ENCODE results near the gene SLC35E4. TPM values are rescaled to one million over a fixed set of nuclear protein-coding genes. Genes with fewer than 3 reads are reported as not detected.

Gene SLC35E4
- total and polyA plus RNA-seq, 2 donors (not counting 1 experiment from before 2014, with no cell fraction given) = 0.39 to 3.4 TPM

DNA sequence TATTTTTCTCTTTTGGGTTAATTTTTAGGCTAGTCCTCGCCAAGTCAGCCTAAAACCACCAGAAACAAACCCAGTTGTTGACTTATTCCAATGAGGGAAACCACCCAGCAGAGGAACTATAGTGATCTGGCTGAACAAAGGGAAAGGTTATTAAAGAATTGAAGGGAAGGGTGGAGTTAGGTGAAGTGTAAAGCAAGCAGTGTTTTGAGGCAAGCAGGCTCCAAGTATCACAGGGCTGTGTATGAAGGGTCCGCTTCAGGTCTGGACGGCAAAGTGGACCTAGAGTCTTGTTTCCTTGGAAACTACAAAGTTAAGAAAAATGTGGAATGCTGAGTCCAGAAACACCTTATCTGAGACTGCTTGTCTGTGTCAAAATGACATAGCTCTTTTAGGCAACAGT is 31.8 kb upstream of the SLC35E4 start:
- Histone ChIP-seq H3K27ac (ENCODE audit: low read length in 2 of 2) (no peak overlapping the region), H3K79me2 (ENCODE audit: control insufficient read depth, insufficient read depth, low read length) (no peaks in the 10 kb centered on the region), H3K9ac (ENCODE audit: low read length) (no peak overlapping the region), H3K4me1 (ENCODE audit: control insufficient read depth in 2 of 2, insufficient read depth in 2 of 2, low read length in 2 of 2) (peaks cover 18 to 34% of the 10 kb centered on the region in 2 donors), H3K27me3 (replicated peaks in 1 of 4; ENCODE audit: control extremely low read depth in 1 of 4, control insufficient read depth in 3 of 4, insufficient read depth in 4 of 4, low read length in 3 of 4) (no peaks in the 10 kb centered on the region), H2AFZ (ENCODE audit: insufficient read depth, low read depth, low read length, poor library complexity, severe bottlenecking) (no peak overlapping the region), H3K4me3 (ENCODE audit: control extremely low read depth in 1 of 5, extremely low read depth in 1 of 5, insufficient read depth in 1 of 5, low read depth in 2 of 5, low read length in 4 of 5) (no peak overlapping the region), H3K9me3 (ENCODE audit: control extremely low read depth in 1 of 3, control insufficient read depth in 2 of 3, insufficient read depth in 1 of 3, low read length in 2 of 3) (no peaks in the 10 kb centered on the region), H3K36me3 (replicated peaks in 1 of 2; ENCODE audit: control extremely low read depth in 1 of 2, control insufficient read depth in 1 of 2, extremely low read depth in 1 of 2, insufficient read depth in 2 of 2, low read length in 1 of 2) (no peaks in the 10 kb centered on the region), H3K4me2 (replicated peaks; ENCODE audit: low read depth, low read length, poor library complexity, severe bottlenecking) (no peak overlapping the region), H4K20me1 (ENCODE audit: control insufficient read depth, insufficient read depth, low read length, poor library complexity, severe bottlenecking) (no peaks in the 10 kb centered on the region)
- intact Hi-C loops (cut with micrococcal nuclease) = no loop called here
- H3K27me3 Mint-ChIP-seq = peaks cover 6% of the 10 kb centered on the region
- CTCF ChIA-PET = interaction anchor here (1.5 kb wide), 1 partner anchor 31 kb away, joined by 5 read pairs; no protein-coding TSS in a partner anchor
- POLR2A ChIA-PET = no interaction called here
- no peak overlapping the region for H3K27ac Mint-ChIP-seq
- no peak for DNase-seq
- TF ChIP-seq, protein P1, sequence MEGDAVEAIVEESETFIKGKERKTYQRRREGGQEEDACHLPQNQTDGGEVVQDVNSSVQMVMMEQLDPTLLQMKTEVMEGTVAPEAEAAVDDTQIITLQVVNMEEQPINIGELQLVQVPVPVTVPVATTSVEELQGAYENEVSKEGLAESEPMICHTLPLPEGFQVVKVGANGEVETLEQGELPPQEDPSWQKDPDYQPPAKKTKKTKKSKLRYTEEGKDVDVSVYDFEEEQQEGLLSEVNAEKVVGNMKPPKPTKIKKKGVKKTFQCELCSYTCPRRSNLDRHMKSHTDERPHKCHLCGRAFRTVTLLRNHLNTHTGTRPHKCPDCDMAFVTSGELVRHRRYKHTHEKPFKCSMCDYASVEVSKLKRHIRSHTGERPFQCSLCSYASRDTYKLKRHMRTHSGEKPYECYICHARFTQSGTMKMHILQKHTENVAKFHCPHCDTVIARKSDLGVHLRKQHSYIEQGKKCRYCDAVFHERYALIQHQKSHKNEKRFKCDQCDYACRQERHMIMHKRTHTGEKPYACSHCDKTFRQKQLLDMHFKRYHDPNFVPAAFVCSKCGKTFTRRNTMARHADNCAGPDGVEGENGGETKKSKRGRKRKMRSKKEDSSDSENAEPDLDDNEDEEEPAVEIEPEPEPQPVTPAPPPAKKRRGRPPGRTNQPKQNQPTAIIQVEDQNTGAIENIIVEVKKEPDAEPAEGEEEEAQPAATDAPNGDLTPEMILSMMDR (IDR thresholded peaks at IDR 0.05) = no peak
- no peak for TF ChIP-seq EZH2 (IDR thresholded peaks at IDR 0.05; ENCODE audit: borderline replicate concordance, insufficient read depth, low read depth, low read length, poor library complexity, severe bottlenecking)
- ATAC-seq (ENCODE audit: low read depth) = no peak
- H3K4me3 Mint-ChIP-seq = no peak overlapping the region
- H3K4me1 Mint-ChIP-seq = peaks cover 22% of the 10 kb centered on the region
- WGBS (ENCODE audit: insufficient coverage) = 100% methylated on average over 2 of the region's 3 CpGs
- H3K9me3 Mint-ChIP-seq (ENCODE audit: insufficient read depth) = no peaks in the 10 kb centered on the region

DNA sequence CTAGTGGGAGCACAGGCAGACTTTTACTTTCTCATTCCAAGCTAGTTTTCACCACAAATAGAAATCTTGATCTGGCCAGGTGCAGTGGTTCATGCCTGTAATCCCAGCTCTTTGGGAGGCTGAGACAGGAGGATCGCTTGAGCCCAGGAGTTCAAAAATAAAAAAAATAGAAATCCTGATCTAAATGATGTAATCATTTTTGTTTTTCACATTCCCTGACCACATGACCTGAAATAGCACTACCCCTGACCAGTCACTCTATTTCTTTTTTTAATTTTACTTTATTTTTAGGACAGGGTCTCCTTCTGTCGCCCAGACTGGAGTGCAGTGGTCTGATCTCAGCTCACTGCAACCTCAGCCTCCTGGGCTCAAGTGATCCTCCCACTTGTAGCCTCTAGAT is 30.9 kb upstream of the SLC35E4 start:
- no peak overlapping the region for H3K4me3 ChIP-seq (ENCODE audit: control extremely low read depth in 1 of 5, extremely low read depth in 1 of 5, insufficient read depth in 1 of 5, low read depth in 2 of 5, low read length in 4 of 5)
- intact Hi-C loops (cut with micrococcal nuclease) = no loop called here
- H4K20me1 ChIP-seq (ENCODE audit: control insufficient read depth, insufficient read depth, low read length, poor library complexity, severe bottlenecking) = no peaks in the 10 kb centered on the region
- H3K4me2 ChIP-seq (replicated peaks; ENCODE audit: low read depth, low read length, poor library complexity, severe bottlenecking) = no peak overlapping the region
- WGBS (ENCODE audit: insufficient coverage) = 83% methylated on average over 1 of the region's 2 CpGs
- Mint-ChIP-seq H3K27ac (no peak overlapping the region), H3K4me3 (no peak overlapping the region), H3K9me3 (ENCODE audit: insufficient read depth) (no peaks in the 10 kb centered on the region), H3K4me1 (peaks cover 29% of the 10 kb centered on the region), H3K27me3 (peaks cover 7% of the 10 kb centered on the region)
- no peak overlapping the region for H2AFZ ChIP-seq (ENCODE audit: insufficient read depth, low read depth, low read length, poor library complexity, severe bottlenecking)
- CTCF ChIA-PET = interaction anchor here (1.5 kb wide), 1 partner anchor 30 kb away, joined by 5 read pairs; no protein-coding TSS in a partner anchor
- H3K9ac ChIP-seq (ENCODE audit: low read length) = no peak overlapping the region
- no peaks in the 10 kb centered on the region for H3K79me2 ChIP-seq (ENCODE audit: control insufficient read depth, insufficient read depth, low read length)
- POLR2A ChIA-PET = no interaction called here
- no peaks in the 10 kb centered on the region for H3K27me3 ChIP-seq (replicated peaks in 1 of 4; ENCODE audit: control extremely low read depth in 1 of 4, control insufficient read depth in 3 of 4, insufficient read depth in 4 of 4, low read length in 3 of 4)
- DNase-seq (no peak), ATAC-seq (ENCODE audit: low read depth) (no peak)
- TF ChIP-seq, protein P1 (IDR thresholded peaks at IDR 0.05) = no peak
- TF ChIP-seq EZH2 (IDR thresholded peaks at IDR 0.05; ENCODE audit: borderline replicate concordance, insufficient read depth, low read depth, low read length, poor library complexity, severe bottlenecking) = no peak
- H3K27ac ChIP-seq (ENCODE audit: low read length in 2 of 2) = no peak overlapping the region
- H3K36me3 ChIP-seq (replicated peaks in 1 of 2; ENCODE audit: control extremely low read depth in 1 of 2, control insufficient read depth in 1 of 2, extremely low read depth in 1 of 2, insufficient read depth in 2 of 2, low read length in 1 of 2) = no peaks in the 10 kb centered on the region
- H3K9me3 ChIP-seq (ENCODE audit: control extremely low read depth in 1 of 3, control insufficient read depth in 2 of 3, insufficient read depth in 1 of 3, low read length in 2 of 3) = no peaks in the 10 kb centered on the region
- H3K4me1 ChIP-seq (ENCODE audit: control insufficient read depth in 2 of 2, insufficient read depth in 2 of 2, low read length in 2 of 2) = peaks cover 18 to 42% of the 10 kb centered on the region in 2 donors
